NCI-H2171 treated with DMSO at 0.1 percent for 48 hours (cell line): ENCODE results near the gene IGSF1.
"Not testable (repeated sequence)": the region's sequence is repeated elsewhere in the genome, so short reads cannot be mapped to it uniquely, and the experiment has no call there.

Source experiments
- DNase-seq: peaks from one replicate; lab custom pipeline; 2025; lab: John Stamatoyannopoulos, UW

Gene IGSF1

DNA sequence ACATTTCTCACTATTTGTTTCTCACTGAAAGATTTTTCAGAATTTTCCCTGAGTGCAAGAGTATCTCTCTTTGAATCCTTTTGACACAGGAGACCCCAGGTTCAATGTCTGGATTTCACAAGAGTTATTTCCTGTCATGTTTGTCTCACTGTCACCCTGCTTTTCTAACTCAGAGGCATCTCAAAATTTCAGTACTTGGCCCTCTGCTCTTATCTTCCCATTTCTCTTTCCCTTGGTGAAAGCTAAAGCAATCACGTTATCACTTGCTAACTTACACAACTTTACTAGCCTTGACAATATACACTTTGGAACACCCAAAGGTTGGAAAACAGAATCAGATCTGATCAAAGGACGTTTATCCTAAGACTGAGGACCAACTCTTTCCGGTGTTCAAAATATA, 17.3 kb downstream of the IGSF1 start:
- DNase-seq: no peak

DNA sequence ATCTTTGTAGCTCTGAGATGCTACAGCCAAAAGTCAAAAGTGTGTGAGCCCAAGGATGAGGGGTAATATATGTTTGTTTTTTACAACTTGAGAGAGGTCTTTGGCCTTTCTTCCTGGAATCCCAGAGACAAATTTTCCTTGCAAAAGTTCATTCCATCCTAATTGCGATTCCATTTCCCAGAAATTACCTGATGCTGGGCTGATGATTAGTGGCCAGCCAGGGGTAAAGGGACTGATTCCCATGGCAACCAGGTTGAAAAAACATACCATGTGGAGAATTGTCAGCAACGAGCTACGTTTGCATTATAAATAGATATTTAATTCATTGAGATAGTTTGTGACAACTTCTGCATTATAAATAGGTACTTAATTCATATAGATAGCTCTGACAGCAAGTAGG, 17.8 kb downstream of the IGSF1 start:
- DNase-seq: no peak

DNA sequence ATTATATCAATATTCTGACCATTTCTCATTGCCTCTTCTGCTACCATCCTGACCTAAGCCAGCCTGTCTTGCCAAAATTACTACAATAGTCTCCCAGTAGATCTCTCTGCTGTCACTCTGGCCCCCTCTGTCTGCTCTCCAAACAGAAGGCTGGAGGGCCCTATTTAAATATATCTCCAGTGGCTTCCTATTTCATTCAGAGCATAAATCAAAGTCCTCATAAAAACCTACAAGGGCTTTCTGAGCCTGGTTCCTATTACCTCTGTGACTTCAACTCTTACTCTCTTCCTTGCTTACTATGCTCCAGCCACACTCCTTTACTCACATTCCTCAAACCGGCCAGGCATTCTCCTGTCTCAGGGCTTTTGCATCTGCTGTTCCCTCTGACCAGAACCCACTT, 19.0 kb downstream of the IGSF1 start:
- peak; percentile 1 for DNase-seq

DNA sequence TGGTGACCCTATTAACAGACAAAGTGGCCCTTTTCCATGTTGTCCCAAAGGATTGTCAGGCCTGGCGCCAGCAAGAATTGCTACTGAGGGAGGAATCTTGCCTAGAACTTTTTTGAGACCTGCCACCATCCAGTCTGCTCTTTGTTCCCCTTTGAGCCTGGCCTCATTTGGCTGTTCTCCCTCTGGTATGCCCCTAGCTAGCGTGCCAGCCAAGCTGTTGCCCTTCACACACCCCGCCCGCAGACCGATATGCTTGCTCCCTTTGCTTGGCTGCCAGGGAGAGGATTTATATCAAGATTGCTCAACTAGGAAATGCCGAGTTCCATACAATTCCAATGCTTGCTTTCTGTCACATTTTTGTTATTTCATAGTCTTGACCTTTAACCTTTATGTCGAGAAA, 24.4 kb downstream of the IGSF1 start:
- DNase-seq: no peak

DNA sequence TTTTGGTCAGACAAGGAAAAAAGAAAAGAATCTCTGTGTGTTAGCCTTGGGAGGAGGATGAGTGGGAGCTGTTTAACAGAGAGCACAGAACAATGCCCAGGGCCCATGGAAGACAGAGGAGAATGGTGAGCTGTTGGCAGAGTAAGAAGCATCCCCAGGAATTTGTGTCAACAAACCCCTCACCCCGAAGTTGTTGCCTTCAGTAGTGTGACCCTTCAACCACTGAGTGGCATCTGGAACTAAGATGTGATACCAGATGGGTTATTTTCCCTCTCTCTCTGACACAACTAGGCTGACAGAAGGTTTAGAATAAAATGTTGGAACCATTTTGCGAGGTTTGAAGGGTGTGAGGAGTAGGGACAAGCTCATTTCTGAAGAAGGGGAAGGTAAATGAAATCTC, 25.1 kb downstream of the IGSF1 start:
- DNase-seq: peak; percentile 7

DNA sequence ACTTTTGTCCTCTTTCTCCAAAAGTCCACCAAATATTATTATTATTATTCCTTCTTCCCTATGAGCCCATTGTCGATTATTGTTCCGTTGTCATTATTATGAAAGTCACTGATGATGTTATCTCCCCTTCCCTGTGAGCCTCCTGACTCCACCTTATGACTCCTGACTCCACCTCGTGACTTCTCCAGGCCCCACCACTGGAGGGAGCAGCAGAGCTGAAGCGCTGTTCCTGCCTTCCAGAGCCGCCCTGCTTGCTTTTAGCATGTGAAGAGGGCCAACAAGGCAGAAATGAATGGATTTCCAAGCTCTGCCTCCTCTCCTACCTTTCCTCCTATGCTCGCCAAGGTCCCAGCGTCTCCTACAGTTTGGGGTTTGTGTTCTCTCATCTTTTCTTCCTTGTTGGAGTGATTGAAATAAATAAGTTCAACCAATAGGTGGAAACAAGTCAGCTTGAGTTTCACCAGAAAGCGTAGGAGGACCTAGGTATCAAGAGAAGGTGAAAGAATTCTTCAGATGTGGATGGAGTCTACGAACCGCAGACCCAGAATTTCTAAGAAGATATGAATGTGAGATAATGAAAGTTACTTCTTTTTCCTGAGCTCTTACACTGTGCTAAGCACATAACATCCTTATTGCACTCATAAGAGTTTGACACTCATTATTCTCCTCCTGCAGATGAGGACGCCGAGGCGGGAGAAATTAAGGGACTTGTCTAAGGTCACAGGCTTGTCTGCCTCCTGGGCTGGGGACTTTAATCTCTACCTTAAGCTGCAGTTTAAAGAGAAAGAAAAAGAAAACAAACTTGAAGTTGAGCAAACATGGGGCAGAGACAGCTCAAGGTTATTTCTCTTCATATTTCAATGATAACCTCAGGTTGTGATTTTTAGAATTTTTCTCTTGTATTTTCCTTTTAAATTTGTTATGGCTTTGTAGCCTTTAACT, 26.1 kb downstream of the IGSF1 start:
- DNase-seq: peak; percentile 47

DNA sequence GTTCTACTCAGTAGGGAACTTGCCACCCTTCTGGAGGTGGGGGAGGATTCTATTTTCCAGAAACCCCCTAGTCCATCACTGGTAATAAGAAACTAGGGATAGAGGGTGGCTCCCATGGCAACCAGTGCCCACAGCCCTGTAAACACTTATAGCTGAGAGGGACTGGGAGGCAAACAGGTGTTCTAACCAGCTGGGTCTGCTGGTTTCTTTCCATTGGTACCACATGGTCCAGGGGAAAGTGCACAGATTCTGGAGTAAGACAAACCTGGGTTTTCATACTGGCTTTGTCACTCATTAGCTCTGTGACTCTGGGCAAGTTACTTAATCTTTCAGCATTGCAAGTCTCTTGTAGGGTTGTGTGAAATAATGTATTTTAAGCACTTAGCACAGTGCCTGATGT, 26.9 kb downstream of the IGSF1 start:
- DNase-seq: peak; percentile 87

DNA sequence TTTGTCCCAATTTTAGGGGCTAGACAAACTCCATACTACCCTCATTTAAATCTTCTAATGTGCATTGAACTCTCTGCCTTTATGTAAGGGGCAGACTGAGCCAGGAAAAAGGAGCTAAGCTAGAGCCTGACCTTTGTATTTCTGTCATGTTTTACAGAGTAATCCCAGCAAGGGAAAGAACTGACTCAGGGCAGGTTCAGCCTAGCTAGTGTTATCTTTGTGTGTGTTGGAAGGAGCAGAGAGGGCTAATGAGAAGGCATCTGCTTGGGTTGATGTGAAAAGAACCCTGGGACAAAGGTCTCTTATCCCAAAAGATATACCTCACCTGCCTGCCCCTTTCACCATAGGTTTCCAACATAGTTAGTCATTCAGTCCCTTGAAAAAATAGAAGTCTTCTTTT, 31.7 kb downstream of the IGSF1 start:
- no peak for DNase-seq

DNA sequence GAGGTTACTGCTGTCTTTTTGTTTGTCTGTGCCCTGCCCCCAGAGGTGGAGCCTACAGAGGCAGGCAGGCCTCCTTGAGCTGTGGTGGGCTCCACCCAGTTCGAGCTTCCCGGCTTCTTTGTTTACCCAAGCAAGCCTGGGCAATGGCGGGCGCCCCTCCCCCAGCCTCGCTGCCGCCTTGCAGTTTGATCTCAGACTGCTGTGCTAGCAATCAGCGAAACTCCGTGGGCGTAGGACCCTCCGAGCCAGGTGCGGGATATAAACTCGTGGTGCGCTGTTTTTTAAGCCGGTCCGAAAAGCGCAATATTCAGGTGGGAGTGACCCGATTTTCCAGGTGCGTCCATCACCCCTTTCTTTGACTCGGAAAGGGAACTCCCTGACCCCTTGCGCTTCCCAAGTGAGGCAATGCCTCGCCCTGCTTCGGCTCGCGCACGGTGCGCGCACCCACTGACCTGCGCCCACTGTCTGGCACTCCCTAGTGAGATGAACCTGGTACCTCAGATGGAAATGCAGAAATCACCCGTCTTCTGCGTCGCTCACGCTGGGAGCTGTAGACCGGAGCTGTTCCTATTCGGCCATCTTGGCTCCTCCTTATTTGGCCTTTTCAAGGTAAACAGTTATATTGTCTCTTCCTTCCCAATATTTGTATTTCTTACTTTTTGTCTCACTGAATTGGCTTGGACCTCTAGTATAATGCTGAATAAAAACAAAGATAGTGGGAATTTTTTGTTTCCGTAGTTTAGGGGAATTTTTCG, 37.9 kb downstream of the IGSF1 start:
- not testable (repeated sequence) for DNase-seq

DNA sequence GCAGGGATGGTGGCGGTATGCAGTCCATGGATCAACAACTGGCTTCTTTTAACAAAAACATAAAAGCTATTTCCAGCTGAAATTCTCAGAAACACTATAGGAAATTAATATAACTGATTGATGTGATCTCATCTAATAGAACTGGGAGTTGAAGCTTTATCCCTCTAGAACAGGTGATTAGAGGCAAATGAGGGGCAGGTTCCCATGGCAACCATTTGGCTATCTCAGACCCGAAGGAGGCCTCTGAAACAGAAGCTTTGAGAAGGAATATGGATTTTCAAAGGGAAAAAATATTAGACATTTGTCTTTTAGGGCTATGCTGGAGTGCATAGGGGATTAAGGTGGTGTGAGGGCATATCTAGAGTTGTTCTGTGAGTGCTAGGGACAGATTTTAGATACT, 50.0 kb downstream of the IGSF1 start:
- DNase-seq: no peak

DNA sequence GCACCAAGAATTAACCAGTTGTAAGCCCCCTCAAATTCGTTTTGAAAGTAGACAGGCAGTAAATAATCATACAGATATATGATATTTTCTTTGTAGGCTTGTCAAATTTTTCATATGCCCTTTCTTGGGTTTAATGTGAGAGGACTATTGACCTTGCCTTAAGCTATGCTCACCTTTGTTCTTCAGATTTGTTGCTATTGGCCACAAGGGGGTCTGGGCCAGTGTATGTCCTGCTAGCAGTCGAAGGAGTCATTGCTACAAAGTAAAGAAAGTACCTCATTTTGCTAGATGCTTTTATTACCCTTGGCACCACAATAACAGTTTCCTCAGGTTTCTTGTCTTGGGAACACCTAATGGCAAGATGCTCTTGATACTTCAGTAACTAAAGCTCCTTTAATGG, 51.7 kb downstream of the IGSF1 start:
- DNase-seq: no peak

DNA sequence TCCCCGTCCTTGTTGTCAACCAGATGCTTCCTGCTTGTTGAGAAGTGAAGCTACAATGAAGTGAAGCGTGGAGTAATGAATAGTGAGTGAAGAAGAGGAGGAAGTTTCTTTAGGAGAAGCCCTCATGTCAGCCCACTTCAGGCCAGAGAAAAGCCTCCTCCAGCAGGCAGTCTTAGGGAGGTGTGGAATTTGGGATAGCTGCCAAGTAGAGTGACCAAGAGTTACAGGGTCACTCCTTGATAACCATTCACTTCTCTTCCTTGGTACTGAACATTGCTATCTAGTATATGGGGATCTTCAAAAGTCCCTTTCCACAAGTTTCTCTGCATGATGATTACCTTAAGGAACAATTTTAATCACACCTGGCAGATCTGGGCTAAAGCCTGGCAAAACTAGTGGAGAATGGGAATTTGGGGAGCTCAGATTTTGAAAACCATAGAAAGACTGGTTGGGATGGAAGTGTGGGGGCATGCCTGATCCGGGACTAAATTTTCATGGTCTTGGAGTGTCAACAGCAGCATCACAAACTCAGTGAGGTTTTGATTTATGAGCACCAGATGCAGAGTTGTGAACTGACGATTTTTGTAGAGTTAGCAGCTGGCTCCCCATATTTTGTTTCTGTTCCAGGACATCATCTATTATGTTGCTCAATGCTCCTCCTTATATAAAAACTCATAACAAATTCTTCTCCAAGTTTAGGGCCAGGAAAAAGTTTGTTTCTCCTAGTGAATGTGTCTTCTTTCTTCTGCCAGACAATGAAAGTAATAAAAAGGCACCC, 53.1 kb downstream of the IGSF1 start:
- DNase-seq: peak; percentile 3

DNA sequence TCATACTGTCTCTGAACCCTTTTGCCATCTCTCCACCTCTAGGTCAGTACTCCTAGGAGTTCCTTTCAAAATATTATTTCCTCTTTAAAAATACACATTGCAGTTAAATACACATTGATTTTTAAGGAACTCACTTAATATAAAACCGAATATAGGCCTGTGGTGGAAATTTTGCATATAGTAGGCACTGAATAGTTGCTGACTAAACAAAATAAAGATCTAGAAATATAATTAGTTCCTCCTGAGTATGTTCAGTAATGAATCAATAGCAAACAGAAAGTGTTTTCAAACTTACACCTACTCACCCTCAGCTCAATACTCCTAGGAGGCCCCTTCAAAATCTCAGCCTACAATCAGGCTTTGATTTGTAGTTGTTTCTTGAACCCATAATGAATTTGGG, 61.5 kb downstream of the IGSF1 start:
- DNase-seq: no peak

DNA sequence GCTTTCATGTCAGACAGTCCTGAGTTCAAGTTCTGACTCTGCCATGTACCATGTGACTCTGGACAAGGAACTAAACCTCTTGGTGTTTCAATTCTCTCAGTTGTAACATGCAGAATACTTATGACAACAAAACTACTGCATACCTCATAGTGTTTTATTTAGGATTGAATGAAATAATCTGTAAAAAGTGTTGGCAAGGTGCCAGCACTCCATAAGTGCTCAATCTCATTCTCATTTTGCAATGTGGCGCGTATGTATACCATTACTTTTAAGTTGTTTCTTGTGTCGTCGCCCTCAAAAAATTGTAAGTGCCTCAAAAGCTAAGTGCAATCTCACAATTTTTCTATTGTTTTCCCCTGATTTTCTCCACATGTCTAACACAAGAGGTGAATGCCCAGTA, 62.5 kb downstream of the IGSF1 start:
- DNase-seq: no peak

DNA sequence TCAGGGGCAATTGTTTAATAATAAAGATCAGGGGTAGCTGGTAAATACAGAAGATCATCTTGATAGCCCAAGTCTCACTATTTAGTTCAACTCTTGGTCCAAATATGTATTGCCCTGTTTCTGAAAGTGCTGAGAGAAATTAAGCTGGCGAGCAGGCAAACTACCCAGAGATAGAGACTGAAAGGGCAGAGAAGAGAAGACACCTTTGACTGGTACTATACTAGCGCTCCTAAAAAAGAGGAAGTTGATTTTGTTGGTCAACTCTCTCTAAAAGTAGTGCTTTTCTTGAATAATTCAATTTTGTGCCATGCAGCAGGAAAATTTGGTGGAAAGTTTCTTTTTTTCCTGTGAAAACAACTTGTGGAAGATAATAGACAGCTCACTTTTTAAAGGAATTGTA, 64.0 kb downstream of the IGSF1 start:
- DNase-seq: no peak
